Measurements from ENCODE around the gene YKT6. TPM values are rescaled to one million over a fixed set of nuclear protein-coding genes. Genes with fewer than 3 reads are reported as not detected.

YKT6 gene
- total and polyA plus RNA-seq, 2 of the 8 experiments (the other 6 are each of a cell fraction or from before 2014, with no cell fraction given), result 75.3 to 103 TPM

DNA sequence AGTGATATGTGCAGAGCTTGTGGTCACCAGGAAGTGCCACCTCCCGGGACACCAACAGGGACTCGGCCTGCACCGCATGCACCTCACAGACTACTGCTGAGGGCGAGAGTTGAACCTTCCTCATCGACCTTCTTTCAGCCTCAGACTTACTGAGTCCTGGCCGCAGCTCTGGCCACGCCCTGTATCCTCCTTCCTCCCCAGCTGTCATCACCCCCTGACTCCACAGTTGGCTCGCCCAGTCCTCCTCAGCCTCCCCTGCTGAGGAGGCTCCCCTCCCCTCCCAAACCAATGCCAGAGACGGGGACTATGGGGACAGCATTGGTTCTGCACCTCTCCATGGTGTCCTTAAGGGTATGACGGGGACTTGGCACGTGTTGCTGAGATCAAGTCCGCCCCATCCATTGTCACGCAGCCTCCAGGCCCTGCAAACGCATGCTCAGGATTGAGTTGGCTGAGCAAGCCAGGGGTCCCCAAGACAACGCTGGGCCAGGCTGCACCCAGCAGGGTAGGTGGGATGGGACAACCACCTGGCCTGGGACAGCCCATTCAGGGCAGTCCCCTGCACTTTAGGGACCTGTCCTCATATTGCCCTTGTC is 49.0 kb downstream of the YKT6 start (continued):
- no peak for TF ChIP-seq SP2 (IDR thresholded peaks at IDR 0.05; ENCODE audit: low read length)
- TF ChIP-seq, protein P1, sequence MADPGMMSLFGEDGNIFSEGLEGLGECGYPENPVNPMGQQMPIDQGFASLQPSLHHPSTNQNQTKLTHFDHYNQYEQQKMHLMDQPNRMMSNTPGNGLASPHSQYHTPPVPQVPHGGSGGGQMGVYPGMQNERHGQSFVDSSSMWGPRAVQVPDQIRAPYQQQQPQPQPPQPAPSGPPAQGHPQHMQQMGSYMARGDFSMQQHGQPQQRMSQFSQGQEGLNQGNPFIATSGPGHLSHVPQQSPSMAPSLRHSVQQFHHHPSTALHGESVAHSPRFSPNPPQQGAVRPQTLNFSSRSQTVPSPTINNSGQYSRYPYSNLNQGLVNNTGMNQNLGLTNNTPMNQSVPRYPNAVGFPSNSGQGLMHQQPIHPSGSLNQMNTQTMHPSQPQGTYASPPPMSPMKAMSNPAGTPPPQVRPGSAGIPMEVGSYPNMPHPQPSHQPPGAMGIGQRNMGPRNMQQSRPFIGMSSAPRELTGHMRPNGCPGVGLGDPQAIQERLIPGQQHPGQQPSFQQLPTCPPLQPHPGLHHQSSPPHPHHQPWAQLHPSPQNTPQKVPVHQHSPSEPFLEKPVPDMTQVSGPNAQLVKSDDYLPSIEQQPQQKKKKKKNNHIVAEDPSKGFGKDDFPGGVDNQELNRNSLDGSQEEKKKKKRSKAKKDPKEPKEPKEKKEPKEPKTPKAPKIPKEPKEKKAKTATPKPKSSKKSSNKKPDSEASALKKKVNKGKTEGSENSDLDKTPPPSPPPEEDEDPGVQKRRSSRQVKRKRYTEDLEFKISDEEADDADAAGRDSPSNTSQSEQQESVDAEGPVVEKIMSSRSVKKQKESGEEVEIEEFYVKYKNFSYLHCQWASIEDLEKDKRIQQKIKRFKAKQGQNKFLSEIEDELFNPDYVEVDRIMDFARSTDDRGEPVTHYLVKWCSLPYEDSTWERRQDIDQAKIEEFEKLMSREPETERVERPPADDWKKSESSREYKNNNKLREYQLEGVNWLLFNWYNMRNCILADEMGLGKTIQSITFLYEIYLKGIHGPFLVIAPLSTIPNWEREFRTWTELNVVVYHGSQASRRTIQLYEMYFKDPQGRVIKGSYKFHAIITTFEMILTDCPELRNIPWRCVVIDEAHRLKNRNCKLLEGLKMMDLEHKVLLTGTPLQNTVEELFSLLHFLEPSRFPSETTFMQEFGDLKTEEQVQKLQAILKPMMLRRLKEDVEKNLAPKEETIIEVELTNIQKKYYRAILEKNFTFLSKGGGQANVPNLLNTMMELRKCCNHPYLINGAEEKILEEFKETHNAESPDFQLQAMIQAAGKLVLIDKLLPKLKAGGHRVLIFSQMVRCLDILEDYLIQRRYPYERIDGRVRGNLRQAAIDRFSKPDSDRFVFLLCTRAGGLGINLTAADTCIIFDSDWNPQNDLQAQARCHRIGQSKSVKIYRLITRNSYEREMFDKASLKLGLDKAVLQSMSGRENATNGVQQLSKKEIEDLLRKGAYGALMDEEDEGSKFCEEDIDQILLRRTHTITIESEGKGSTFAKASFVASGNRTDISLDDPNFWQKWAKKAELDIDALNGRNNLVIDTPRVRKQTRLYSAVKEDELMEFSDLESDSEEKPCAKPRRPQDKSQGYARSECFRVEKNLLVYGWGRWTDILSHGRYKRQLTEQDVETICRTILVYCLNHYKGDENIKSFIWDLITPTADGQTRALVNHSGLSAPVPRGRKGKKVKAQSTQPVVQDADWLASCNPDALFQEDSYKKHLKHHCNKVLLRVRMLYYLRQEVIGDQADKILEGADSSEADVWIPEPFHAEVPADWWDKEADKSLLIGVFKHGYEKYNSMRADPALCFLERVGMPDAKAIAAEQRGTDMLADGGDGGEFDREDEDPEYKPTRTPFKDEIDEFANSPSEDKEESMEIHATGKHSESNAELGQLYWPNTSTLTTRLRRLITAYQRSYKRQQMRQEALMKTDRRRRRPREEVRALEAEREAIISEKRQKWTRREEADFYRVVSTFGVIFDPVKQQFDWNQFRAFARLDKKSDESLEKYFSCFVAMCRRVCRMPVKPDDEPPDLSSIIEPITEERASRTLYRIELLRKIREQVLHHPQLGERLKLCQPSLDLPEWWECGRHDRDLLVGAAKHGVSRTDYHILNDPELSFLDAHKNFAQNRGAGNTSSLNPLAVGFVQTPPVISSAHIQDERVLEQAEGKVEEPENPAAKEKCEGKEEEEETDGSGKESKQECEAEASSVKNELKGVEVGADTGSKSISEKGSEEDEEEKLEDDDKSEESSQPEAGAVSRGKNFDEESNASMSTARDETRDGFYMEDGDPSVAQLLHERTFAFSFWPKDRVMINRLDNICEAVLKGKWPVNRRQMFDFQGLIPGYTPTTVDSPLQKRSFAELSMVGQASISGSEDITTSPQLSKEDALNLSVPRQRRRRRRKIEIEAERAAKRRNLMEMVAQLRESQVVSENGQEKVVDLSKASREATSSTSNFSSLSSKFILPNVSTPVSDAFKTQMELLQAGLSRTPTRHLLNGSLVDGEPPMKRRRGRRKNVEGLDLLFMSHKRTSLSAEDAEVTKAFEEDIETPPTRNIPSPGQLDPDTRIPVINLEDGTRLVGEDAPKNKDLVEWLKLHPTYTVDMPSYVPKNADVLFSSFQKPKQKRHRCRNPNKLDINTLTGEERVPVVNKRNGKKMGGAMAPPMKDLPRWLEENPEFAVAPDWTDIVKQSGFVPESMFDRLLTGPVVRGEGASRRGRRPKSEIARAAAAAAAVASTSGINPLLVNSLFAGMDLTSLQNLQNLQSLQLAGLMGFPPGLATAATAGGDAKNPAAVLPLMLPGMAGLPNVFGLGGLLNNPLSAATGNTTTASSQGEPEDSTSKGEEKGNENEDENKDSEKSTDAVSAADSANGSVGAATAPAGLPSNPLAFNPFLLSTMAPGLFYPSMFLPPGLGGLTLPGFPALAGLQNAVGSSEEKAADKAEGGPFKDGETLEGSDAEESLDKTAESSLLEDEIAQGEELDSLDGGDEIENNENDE (IDR thresholded peaks at IDR 0.05; ENCODE audit: insufficient replicate concordance, low read length), result no peak
- no peak for TF ChIP-seq CEBPB (IDR thresholded peaks at IDR 0.05; ENCODE audit: low read depth, low read length)
- no peak for TF ChIP-seq JUND (IDR thresholded peaks at IDR 0.05; ENCODE audit: low read length)
- TF ChIP-seq RFX5 (IDR thresholded peaks at IDR 0.05; ENCODE audit: borderline replicate concordance, low read depth, low read length), result no peak
- TF ChIP-seq SIX5 (IDR thresholded peaks at IDR 0.05; ENCODE audit: low read depth, low read length), result no peak

All from H1 (cell line).